ENCODE data around the gene PRCD.
"Not testable (repeated sequence)": the region's sequence is repeated elsewhere in the genome, so short reads cannot be mapped to it uniquely, and the experiment has no call there.

The PRCD gene

DNA sequence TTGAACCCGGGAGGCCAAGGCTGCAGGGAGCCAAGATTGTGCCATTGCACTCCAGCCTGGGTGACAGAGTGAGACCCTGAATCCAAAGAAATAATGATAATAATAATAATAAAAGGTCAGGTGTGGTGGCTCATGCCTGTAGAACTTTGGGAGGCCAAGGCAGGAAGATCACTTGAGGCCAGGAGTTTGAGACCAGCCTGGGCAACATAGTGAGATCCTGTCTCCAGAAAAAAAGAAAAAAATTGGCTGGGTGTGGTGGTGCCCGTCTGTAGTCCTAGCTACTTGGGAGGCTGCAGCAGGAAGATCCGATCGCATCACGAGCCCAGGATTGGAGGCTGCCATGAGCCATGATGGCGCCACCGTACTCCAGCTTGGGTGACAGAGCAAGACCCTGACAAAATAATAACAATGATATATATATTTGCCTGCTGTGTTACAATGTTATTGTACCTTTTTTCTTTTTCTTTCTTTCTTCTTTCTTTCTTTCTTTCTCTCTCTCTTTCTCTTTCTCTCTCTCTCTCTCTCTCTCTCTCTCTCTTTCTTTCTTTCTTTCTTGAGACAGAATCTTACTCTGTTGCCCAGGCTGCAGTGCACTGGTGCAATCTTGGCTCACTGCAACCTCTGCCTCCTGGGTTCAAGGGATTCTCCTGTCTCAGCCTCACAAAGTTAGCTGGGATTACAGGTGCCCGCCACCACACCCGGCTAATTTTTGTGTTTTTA is 6.0 kb upstream of the PRCD start:
- H3K4me3 ChIP-seq (ENCODE audit: low read length); H3K27ac ChIP-seq (ENCODE audit: low read depth, low read length); H3K27me3 ChIP-seq (ENCODE audit: control insufficient read depth, insufficient read depth, low read length); H3K9ac ChIP-seq (ENCODE audit: low read length); H3K36me3 ChIP-seq (ENCODE audit: control insufficient read depth, insufficient read depth, low read length): not testable (repeated sequence)
- H3K4me1 ChIP-seq (ENCODE audit: control insufficient read depth, insufficient read depth, low read length) = peaks cover 12% of the 10 kb centered on the region

DNA sequence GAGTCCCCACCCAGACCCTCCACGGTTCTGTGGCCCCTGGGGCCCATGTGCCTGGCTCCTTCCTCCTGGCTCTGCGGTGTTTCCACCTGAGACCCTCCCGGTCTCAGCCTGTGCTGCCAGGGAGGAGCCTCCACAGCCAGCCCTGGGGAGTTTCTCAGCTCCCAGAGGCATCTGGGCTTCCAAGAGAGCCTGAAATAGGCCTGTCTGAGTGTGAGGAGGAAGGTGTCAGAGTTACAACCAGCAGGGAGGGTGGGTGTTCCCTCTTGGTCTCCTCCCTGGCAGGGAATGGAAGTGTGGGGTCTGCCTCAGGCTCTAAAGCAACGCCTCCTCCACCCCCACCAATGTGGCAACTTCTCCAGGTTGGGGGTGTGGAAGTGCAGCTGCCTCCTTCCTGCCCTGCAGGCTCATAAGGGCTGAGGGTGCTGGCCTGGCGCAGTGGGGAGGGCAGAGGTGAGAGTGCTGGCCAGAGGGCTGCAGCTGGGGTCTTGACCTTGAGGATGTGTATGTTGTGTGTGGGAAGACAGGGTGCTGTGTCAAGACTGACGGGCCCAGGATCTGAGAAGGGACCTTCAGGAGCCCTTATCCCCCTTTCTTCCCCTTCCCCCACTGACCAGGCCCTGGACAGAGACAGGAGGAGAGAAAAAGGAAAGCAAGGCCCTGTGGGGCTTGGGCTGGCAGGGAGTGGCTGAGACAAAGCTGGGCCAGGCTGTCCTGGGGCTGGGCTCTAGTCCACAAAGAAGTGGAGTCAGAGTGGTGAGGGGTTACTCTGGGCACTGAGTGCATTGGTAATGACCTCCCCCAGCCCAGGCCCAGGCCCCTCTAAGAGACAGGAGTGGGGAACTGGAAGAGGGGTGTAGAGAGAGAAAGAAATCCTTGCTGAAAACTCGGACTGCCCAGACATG is 4.8 kb upstream of the PRCD start:
- Histone ChIP-seq H3K27me3 (ENCODE audit: control insufficient read depth, insufficient read depth, low read length) (peaks cover 8% of the 10 kb centered on the region), H3K36me3 (ENCODE audit: control insufficient read depth, insufficient read depth, low read length) (no peaks in the 10 kb centered on the region), H3K4me3 (ENCODE audit: low read length) (no peak overlapping the region), H3K9ac (ENCODE audit: low read length) (no peak overlapping the region), H3K27ac (ENCODE audit: low read depth, low read length) (no peak overlapping the region), H3K4me1 (ENCODE audit: control insufficient read depth, insufficient read depth, low read length) (peaks cover 6% of the 10 kb centered on the region)

DNA sequence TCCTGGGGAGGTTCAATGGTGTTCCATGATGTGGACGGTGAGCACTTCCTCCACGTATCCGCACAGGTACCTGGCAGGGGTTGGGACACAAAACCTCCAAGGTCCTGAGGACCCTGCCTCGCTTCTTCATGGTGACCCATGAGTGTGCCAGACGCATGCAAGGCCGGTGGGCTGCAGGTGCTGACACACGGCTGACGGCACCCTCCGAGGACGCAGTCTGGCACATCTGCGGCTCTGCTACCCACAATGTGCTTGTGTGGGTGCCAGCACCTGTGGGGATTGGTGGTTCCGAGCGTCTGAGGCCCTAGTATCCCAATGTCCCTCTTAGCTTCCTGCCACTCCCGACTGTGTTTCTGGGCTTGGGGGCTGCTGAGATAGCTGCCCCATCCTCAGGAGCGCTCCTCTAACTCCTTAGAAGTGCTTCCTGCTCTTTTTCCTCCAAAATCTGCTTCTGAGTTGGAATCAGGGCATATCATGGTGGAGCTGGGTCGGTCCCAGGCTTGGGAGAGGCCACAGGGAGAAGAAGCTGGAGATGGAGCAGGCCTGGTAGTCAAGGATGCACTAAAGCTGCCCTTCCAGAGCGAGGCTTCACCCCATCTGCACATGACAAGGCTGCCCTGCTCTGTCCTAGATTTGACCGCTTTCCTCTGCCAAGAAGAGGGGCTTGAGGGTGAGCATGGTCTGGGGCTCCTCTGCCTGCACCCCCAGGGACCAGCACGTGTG is 3.9 kb upstream of the PRCD start:
- Histone ChIP-seq H3K4me3 (ENCODE audit: low read length) (no peak overlapping the region), H3K27ac (ENCODE audit: low read depth, low read length) (no peak overlapping the region), H3K9ac (ENCODE audit: low read length) (no peak overlapping the region), H3K4me1 (ENCODE audit: control insufficient read depth, insufficient read depth, low read length) (peaks cover 6% of the 10 kb centered on the region), H3K36me3 (ENCODE audit: control insufficient read depth, insufficient read depth, low read length) (no peaks in the 10 kb centered on the region), H3K27me3 (ENCODE audit: control insufficient read depth, insufficient read depth, low read length) (peaks cover 8% of the 10 kb centered on the region)

DNA sequence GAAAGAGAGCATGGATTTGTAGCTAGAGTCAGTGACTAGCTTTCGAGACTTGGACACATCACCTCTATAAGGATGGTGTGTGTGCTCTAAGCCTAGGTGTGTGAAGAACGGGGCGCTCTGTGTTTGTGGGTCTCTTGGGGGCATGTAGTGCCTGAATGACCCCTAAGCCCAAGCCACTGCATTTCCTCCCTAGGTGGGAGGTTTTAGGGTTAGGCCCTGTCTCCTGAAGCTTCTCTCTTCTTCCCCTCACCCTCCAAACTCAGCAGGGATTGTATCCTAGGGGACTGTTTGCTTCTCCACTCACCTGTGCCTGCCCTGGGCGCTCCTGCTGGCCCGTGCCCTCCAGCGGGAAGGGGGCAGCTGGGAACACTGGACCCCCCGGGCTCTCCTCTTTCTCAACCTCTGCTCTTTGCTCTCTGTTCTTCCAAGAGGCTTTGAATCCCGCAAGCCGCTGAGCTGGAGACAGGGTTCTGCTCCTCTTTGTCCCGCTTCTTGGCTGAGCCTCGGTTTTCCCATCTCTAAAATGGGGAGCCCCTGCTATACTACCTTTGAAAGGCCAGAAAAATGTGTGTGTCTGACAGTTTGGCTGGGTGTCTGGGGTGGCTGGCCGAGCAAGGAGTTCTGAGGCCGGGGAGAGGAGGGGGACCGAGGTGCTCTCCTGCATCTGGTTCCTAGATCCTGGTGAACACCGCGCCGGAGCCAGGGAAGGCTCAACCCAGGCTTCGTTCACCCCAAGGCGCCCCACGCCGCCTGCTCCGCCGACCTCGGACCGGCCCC is 3.1 kb upstream of the PRCD start:
- Histone ChIP-seq H3K27ac (ENCODE audit: low read depth, low read length) (peak overlapping the region; percentile 30), H3K9ac (ENCODE audit: low read length) (no peak overlapping the region), H3K36me3 (ENCODE audit: control insufficient read depth, insufficient read depth, low read length) (no peaks in the 10 kb centered on the region), H3K4me1 (ENCODE audit: control insufficient read depth, insufficient read depth, low read length) (peaks cover 9% of the 10 kb centered on the region), H3K27me3 (ENCODE audit: control insufficient read depth, insufficient read depth, low read length) (peaks cover 8% of the 10 kb centered on the region), H3K4me3 (ENCODE audit: low read length) (peak overlapping the region; percentile 52)

DNA sequence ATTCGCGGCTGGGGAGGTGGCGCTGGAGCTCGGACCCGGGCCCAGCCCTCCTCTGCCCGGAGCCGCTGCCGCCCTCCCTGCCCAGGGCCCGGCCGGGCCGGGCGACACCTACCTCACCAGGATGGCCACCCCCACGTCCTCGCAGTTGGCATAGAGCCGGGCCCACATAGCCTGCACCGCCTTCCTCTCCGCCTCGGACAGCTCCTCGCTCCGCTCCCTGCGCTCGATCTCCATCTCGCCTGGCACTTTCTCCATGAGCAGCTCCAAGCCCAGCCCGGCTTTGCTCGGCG is 2.6 kb upstream of the PRCD start:
- Histone ChIP-seq H3K27me3 (ENCODE audit: control insufficient read depth, insufficient read depth, low read length) (peaks cover 8% of the 10 kb centered on the region), H3K27ac (ENCODE audit: low read depth, low read length) (peak overlapping the region; percentile 30), H3K9ac (ENCODE audit: low read length) (no peak overlapping the region), H3K36me3 (ENCODE audit: control insufficient read depth, insufficient read depth, low read length) (no peaks in the 10 kb centered on the region), H3K4me3 (ENCODE audit: low read length) (peak overlapping the region; percentile 52), H3K4me1 (ENCODE audit: control insufficient read depth, insufficient read depth, low read length) (peaks cover 9% of the 10 kb centered on the region)

DNA sequence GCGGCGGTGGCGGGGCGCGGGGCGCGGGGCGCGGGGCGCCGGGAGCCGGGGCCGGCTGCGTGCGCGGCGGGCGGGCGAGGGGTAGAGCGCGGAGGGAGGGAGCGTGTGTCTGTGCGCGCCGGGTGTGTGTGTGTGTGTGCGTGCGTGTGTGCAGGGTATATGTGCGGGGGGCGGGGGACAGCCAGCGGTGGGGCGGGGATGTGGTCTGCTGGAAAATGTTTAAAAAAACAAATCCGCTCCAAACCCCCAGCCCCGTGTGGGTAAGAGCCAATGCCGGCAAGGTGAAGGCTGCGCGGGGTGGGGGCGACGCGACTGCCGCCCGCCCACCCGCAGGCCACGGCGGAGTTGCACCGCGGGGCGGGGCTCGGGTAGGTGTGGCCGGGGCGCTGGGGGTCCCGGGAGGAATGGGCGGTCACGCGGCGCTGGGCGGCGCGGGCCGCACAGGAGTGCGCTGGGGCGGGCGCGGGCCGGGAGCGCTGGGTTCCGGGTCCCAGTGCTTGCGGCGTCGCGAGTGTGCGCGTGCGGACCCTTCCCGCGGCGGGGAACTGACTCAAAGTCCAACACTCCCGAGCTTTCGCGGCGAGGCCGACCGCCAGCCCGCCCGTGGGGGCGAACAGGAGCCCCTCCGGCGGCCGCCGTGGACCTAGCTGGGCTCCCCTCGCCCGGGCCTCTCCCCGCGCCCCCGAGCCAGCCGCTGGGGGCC is 2.1 kb upstream of the PRCD start, which contains the start of gene CYGB:
Gene CYGB, minus strand, starts transcription at position 132 of the 703 bp plus-strand sequence. CDS start 167 bp downstream, outside the sequence.
- Histone ChIP-seq H3K4me1 (ENCODE audit: control insufficient read depth, insufficient read depth, low read length) (peaks cover 9% of the 10 kb centered on the region), H3K9ac (ENCODE audit: low read length) (no peak within 1 kb of the TSS), H3K36me3 (ENCODE audit: control insufficient read depth, insufficient read depth, low read length) (no peaks in the 10 kb centered on the region), H3K27ac (ENCODE audit: low read depth, low read length) (peak within 1 kb of the TSS; percentile 30), H3K4me3 (ENCODE audit: low read length) (peak within 1 kb of the TSS; percentile 52), H3K27me3 (ENCODE audit: control insufficient read depth, insufficient read depth, low read length) (peaks cover 8% of the 10 kb centered on the region)

DNA sequence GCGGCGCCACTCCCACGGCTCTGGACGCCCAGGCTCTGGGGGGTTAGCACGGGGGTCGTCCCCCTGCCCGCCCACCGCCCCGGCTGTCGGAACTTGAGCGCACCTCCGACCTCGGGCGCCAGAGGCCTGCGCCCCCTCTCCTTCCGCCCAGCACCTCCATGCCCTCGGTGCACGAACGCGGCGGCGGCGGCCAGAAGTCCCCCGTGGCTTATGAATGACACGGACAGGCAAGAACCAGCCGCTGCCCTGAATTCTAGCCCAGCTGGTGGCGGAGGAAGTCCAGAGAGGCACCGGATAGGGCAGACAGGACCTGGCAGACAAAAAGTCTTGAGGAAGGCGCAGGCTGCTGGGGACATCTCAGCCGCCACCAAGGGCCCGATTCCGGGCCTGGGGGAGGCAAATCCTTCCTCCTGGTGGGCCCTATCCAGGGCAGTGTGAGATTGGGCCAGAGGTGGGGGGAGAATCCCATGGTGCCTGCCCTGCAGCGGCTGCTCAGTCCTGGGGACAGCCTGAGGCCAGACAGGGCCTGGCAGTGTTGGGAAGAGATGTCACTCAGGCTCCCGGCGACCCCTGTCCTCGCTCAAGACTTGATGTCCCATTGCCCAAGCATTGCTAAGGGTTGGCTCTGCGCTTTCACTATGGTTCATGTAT is 1.4 kb upstream of the PRCD start:
- H3K4me3 ChIP-seq (ENCODE audit: low read length) = peak overlapping the region; percentile 24
- H3K4me1 ChIP-seq (ENCODE audit: control insufficient read depth, insufficient read depth, low read length) = peaks cover 9% of the 10 kb centered on the region
- H3K9ac ChIP-seq (ENCODE audit: low read length) = no peak overlapping the region
- H3K36me3 ChIP-seq (ENCODE audit: control insufficient read depth, insufficient read depth, low read length) = no peaks in the 10 kb centered on the region
- peaks cover 8% of the 10 kb centered on the region for H3K27me3 ChIP-seq (ENCODE audit: control insufficient read depth, insufficient read depth, low read length)
- no peak overlapping the region for H3K27ac ChIP-seq (ENCODE audit: low read depth, low read length)

DNA sequence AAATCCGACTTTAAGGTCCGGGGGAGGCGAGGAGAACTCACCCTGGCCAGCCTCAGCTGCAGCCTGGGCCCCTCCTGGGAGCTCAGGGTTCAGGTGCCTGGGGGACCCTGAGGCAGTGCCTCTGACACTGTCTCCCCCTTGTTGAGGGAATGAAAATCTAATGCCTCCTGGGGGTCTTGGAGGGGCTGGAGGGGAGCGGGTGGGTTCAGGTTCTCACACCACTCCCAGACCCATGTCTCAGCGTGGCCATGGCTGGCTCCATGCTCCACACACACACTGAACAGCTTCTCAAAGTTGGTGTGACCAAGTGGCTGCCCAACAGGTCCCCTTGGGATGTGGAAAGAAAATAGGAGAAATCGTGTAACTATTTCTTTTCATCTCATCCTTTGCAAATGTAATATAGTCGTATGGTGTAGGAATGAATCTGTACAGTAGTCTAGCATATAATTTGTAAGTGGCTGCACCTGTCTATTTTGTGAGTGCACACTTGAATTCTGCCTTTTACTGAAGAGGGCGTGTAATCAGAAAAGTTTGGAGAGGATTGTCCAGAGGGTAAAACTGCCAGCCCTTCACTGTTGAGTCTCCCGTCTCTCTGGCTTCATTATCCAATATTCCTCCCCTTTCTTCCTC is 788 bp upstream of the PRCD start:
- H3K27ac ChIP-seq (ENCODE audit: low read depth, low read length) = no peak overlapping the region
- no peaks in the 10 kb centered on the region for H3K36me3 ChIP-seq (ENCODE audit: control insufficient read depth, insufficient read depth, low read length)
- no peak overlapping the region for H3K9ac ChIP-seq (ENCODE audit: low read length)
- H3K4me3 ChIP-seq (ENCODE audit: low read length) = no peak overlapping the region
- peaks cover 9% of the 10 kb centered on the region for H3K4me1 ChIP-seq (ENCODE audit: control insufficient read depth, insufficient read depth, low read length)
- H3K27me3 ChIP-seq (ENCODE audit: control insufficient read depth, insufficient read depth, low read length) = peaks cover 8% of the 10 kb centered on the region

DNA sequence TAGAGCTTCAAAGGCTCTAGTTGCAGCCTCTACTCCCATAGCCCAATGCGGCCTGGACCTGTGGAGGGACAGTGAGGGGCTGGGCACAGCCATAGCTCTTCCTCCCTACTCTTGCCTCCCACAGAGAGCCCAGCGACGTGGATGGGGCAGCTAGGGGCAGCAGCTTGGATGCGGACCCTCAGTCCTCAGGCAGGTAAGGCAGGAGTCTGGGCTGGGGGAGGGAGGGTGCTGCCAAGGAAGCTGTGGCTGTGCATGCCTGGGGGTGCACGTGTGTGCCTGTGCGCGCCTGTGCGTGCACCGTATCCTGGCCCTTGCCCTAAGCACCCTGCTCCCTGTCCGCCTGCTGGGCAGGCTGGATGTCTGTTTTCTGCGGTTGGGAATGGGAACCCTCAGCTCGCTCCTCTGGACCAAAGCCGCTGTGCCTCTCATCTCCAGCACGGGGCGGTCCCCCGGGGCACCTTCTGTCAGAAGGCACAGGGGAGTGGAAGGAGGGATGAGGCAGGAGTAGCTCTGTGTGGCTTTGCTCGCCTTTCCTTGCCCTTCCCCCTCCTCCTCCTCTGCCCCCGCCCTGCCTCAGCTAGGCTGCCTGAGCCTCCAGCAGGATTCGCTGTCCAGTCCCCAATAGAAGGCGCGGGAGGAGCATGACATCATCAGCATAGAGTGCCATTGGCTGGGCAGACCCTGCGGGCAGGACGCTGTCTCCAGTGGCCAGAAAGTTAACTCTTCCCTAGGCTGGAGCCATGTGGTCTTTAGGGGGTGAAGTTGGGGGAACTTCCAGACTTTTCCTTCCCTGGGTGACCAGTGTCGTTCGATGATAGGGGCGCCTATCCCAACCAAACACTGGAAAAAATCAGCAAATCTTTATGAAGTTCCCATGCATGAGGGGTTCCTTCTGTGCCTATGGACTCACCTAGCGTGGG is 797 bp downstream of the PRCD start:
- peak overlapping the region; percentile 16 for H3K27ac ChIP-seq (ENCODE audit: low read depth, low read length)
- H3K9ac ChIP-seq (ENCODE audit: low read length) = no peak overlapping the region
- H3K27me3 ChIP-seq (ENCODE audit: control insufficient read depth, insufficient read depth, low read length) = peaks cover 8% of the 10 kb centered on the region
- H3K4me1 ChIP-seq (ENCODE audit: control insufficient read depth, insufficient read depth, low read length) = peaks cover 9% of the 10 kb centered on the region
- H3K36me3 ChIP-seq (ENCODE audit: control insufficient read depth, insufficient read depth, low read length) = no peaks in the 10 kb centered on the region
- peak overlapping the region; percentile 51 for H3K4me3 ChIP-seq (ENCODE audit: low read length)

DNA sequence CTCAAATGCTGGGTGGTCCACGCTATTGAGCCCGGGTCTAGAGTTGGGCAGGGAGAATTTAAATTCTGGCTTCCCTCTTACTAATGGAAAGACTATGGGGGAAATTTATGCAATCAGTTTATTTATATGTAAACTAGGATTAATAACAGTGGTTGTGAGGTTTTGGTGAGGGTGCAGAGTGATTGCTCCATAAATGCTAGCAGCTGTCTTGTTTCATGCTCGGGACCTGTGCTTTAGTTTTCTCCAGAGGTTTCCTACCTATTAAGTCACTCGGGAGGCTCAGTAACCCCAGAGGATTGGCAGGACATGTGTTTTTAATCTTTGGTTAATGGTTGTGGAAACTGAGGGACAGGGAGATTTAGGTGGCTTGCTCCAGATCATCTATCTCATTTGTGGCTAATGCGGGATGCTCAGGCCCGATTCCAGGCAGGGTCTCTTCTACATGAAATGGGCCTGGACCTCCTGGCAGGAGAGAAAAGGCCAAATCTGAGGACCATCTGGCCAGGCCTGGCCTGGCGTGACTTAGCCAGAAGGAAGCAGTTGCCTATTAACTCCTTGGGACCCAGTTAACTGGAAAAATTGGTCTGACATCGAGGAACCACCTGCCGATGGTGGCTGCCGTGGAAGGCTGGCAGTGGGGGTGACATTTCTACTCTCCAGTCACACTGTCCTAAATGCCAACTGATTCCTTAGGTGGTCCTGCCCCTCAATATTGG is 2.1 kb downstream of the PRCD start:
- Histone ChIP-seq H3K27me3 (ENCODE audit: control insufficient read depth, insufficient read depth, low read length) (peaks cover 3% of the 10 kb centered on the region), H3K36me3 (ENCODE audit: control insufficient read depth, insufficient read depth, low read length) (no peaks in the 10 kb centered on the region), H3K4me1 (ENCODE audit: control insufficient read depth, insufficient read depth, low read length) (peaks cover 9% of the 10 kb centered on the region), H3K9ac (ENCODE audit: low read length) (no peak overlapping the region), H3K27ac (ENCODE audit: low read depth, low read length) (no peak overlapping the region), H3K4me3 (ENCODE audit: low read length) (no peak overlapping the region)
